GM23338 (cell line): ENCODE results near the gene REEP1. TPM values are rescaled to one million over a fixed set of nuclear protein-coding genes. Genes with fewer than 3 reads are reported as not detected.

Source experiments
- CREB1 ChIP-seq: fragments of 250-450 bp; sonication (Bioruptor Pico); IDR thresholded peaks from 2 replicates; pipeline ENCODE4 v1.5.0; 2020; ENCODE audit warnings: low read depth, mild to moderate bottlenecking, moderate library complexity
- EZH2 ChIP-seq: fragments of 200-600 bp; sonication (generic); IDR thresholded peaks from one replicate; pipeline ENCODE4 v1.8.0; 2017; ENCODE audit warnings: antibody characterized with exemption, mild to moderate bottlenecking, low read depth; ENCODE audit not compliant: unreplicated experiment
- EZH2phosphoT487 ChIP-seq: fragments of 200-600 bp; sonication (generic); IDR thresholded peaks from one replicate; pipeline ENCODE4 v1.8.1; 2018; ENCODE audit warnings: antibody characterized with exemption; ENCODE audit not compliant: unreplicated experiment
- JUNB ChIP-seq: IDR thresholded peaks from one replicate; pipeline ENCODE4 v1.6.1; 2016; ENCODE audit warnings: antibody characterized with exemption; ENCODE audit not compliant: unreplicated experiment
- NANOG ChIP-seq: IDR thresholded peaks from 2 replicates; pipeline ENCODE4 v1.6.1; 2016; ENCODE audit warnings: antibody characterized with exemption, borderline replicate concordance
- POLR2AphosphoS5 ChIP-seq: IDR thresholded peaks from 2 replicates; pipeline ENCODE4 v1.6.1; 2016; ENCODE audit warnings: antibody characterized with exemption, low read depth
- STAT1 ChIP-seq: IDR thresholded peaks from one replicate; pipeline ENCODE4 v1.6.1; 2016; ENCODE audit warnings: antibody characterized with exemption; ENCODE audit not compliant: unreplicated experiment
- ZNF114 ChIP-seq: fragments of 250-450 bp; sonication (Bioruptor Pico); IDR thresholded peaks from 2 replicates; pipeline ENCODE4 v1.5.0; 2020; ENCODE audit warnings: mild to moderate bottlenecking, moderate library complexity
- ZNF331 ChIP-seq: fragments of 250-450 bp; sonication (Bioruptor Pico); IDR thresholded peaks from 2 replicates; pipeline ENCODE4 v1.5.0; 2020; ENCODE audit warnings: low read depth, mild to moderate bottlenecking, moderate library complexity
- polyA plus RNA-seq: library from polyadenylated mRNA; unstranded; fragments of >200 nt; fragmentation: Nextera tagmentation; extraction: Ambion mirVana; gene quantifications from 2 replicates; pipeline ENCODE4 v1.2.1, GENCODE V29; 2016
- total RNA-seq: library from RNA; depleted of rRNA; stranded (reverse); fragments of >200 nt; shearing (Covaris generic); gene quantifications from 2 replicates; pipeline ENCODE4 v1.2.3, GENCODE V29; 2014
- TF ChIP-seq, protein P1 (sequence below): fragments of 250-450 bp; sonication (Bioruptor Pico); IDR thresholded peaks from 2 replicates; pipeline ENCODE4 v1.5.0; 2020; ENCODE audit warnings: mild to moderate bottlenecking, moderate library complexity
- TF ChIP-seq, protein P2 (sequence below), 2 experiments: fragments of 200-600 bp in 1 of 2; sonication (generic) in 1 of 2; conservative IDR thresholded peaks; 2 replicates each; pipeline versions ENCODE4 v1.5.1 to v1.6.1; 2016 to 2017; ENCODE audit warnings: antibody characterized with exemption in 2 of 2, low read depth in 2 of 2, mild to moderate bottlenecking in 2 of 2, moderate library complexity in 1 of 2
- TF ChIP-seq, protein P3 (sequence below): IDR thresholded peaks from 2 replicates; pipeline ENCODE4 v1.6.1; 2016; ENCODE audit warnings: antibody characterized with exemption

The REEP1 gene
- total and polyA plus RNA-seq, 2 experiments from 2014 or later: 1.6 to 1.8 TPM

DNA sequence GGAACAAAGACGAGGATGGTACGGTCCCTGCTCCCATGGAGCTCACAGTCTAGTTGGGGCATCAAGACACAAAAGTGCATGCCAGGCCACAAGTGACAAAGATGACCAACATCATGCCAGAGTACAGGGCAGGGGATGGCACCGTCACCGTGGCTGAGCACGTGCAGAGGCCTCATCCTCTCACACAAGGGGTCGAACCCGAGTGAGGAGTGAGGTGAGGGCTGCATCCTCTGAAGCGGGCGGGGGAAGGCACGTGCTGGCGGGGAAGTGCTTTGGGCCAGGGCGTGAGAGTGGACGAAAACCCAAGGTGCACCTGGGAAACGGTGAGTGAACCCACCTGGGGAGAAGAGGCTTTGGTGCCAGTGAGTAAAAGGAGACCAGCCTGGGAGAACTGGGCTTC lies 97.2 kb downstream of the REEP1 start (continued):
- TF ChIP-seq, protein P1, sequence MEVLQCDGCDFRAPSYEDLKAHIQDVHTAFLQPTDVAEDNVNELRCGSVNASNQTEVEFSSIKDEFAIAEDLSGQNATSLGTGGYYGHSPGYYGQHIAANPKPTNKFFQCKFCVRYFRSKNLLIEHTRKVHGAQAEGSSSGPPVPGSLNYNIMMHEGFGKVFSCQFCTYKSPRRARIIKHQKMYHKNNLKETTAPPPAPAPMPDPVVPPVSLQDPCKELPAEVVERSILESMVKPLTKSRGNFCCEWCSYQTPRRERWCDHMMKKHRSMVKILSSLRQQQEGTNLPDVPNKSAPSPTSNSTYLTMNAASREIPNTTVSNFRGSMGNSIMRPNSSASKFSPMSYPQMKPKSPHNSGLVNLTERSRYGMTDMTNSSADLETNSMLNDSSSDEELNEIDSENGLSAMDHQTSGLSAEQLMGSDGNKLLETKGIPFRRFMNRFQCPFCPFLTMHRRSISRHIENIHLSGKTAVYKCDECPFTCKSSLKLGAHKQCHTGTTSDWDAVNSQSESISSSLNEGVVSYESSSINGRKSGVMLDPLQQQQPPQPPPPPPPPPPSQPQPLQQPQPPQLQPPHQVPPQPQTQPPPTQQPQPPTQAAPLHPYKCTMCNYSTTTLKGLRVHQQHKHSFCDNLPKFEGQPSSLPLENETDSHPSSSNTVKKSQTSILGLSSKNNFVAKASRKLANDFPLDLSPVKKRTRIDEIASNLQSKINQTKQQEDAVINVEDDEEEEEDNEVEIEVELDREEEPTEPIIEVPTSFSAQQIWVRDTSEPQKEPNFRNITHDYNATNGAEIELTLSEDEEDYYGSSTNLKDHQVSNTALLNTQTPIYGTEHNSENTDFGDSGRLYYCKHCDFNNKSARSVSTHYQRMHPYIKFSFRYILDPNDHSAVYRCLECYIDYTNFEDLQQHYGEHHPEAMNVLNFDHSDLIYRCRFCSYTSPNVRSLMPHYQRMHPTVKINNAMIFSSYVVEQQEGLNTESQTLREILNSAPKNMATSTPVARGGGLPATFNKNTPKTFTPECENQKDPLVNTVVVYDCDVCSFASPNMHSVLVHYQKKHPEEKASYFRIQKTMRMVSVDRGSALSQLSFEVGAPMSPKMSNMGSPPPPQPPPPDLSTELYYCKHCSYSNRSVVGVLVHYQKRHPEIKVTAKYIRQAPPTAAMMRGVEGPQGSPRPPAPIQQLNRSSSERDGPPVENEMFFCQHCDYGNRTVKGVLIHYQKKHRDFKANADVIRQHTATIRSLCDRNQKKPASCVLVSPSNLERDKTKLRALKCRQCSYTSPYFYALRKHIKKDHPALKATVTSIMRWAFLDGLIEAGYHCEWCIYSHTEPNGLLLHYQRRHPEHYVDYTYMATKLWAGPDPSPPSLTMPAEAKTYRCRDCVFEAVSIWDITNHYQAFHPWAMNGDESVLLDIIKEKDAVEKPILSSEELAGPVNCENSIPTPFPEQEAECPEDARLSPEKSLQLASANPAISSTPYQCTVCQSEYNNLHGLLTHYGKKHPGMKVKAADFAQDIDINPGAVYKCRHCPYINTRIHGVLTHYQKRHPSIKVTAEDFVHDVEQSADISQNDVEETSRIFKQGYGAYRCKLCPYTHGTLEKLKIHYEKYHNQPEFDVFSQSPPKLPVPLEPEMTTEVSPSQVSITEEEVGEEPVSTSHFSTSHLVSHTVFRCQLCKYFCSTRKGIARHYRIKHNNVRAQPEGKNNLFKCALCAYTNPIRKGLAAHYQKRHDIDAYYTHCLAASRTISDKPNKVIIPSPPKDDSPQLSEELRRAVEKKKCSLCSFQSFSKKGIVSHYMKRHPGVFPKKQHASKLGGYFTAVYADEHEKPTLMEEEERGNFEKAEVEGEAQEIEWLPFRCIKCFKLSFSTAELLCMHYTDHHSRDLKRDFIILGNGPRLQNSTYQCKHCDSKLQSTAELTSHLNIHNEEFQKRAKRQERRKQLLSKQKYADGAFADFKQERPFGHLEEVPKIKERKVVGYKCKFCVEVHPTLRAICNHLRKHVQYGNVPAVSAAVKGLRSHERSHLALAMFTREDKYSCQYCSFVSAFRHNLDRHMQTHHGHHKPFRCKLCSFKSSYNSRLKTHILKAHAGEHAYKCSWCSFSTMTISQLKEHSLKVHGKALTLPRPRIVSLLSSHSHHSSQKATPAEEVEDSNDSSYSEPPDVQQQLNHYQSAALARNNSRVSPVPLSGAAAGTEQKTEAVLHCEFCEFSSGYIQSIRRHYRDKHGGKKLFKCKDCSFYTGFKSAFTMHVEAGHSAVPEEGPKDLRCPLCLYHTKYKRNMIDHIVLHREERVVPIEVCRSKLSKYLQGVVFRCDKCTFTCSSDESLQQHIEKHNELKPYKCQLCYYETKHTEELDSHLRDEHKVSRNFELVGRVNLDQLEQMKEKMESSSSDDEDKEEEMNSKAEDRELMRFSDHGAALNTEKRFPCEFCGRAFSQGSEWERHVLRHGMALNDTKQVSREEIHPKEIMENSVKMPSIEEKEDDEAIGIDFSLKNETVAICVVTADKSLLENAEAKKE (CRISPR knock-in tag): no peak
- TF ChIP-seq EZH2 (no peak), POLR2AphosphoS5 (no peak), JUNB (no peak), STAT1 (no peak), ZNF114 (no peak), NANOG (no peak), EZH2phosphoT487 (no peak), CREB1 (CRISPR knock-in tag) (no peak), ZNF331 (CRISPR knock-in tag) (no peak)
- TF ChIP-seq, protein P2, sequence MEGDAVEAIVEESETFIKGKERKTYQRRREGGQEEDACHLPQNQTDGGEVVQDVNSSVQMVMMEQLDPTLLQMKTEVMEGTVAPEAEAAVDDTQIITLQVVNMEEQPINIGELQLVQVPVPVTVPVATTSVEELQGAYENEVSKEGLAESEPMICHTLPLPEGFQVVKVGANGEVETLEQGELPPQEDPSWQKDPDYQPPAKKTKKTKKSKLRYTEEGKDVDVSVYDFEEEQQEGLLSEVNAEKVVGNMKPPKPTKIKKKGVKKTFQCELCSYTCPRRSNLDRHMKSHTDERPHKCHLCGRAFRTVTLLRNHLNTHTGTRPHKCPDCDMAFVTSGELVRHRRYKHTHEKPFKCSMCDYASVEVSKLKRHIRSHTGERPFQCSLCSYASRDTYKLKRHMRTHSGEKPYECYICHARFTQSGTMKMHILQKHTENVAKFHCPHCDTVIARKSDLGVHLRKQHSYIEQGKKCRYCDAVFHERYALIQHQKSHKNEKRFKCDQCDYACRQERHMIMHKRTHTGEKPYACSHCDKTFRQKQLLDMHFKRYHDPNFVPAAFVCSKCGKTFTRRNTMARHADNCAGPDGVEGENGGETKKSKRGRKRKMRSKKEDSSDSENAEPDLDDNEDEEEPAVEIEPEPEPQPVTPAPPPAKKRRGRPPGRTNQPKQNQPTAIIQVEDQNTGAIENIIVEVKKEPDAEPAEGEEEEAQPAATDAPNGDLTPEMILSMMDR (conservative IDR thresholded peaks at IDR 0.05; ENCODE audit: low read depth in 2 of 2): no peak
- TF ChIP-seq, protein P3, sequence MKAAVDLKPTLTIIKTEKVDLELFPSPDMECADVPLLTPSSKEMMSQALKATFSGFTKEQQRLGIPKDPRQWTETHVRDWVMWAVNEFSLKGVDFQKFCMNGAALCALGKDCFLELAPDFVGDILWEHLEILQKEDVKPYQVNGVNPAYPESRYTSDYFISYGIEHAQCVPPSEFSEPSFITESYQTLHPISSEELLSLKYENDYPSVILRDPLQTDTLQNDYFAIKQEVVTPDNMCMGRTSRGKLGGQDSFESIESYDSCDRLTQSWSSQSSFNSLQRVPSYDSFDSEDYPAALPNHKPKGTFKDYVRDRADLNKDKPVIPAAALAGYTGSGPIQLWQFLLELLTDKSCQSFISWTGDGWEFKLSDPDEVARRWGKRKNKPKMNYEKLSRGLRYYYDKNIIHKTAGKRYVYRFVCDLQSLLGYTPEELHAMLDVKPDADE: no peak
